LNCaP clone FGC (cell line): Measurements from ENCODE around the gene WDR12.

Source experiments
- DNase-seq: peaks from one replicate; pipeline ENCODE4 v3.0.0-alpha.2; 2011; ENCODE audit warnings: low read depth
- H3K4me3 ChIP-seq: 2 replicates; pipeline ENCODE4 v1.5.1; 2011; ENCODE audit warnings: mild to moderate bottlenecking, low read depth, low read length, control low read depth
- CTCF ChIP-seq: IDR thresholded peaks from 2 replicates; pipeline ENCODE4 v1.5.1; 2012; ENCODE audit warnings: mild to moderate bottlenecking; ENCODE audit not compliant: control insufficient read depth, insufficient read depth; ENCODE audit errors: extremely low read depth

Gene WDR12

GRCh38 chr2:202824901-202825300 is 86.6 kb downstream of the WDR12 start:
- no peak for DNase-seq
- no peak overlapping the region for H3K4me3 ChIP-seq
- TF ChIP-seq CTCF, result no peak
